RWPE2 (cell line): ENCODE data around the gene TTLL5.
"Not testable (repeated sequence)": the region's sequence is repeated elsewhere in the genome, so short reads cannot be mapped to it uniquely, and the experiment has no call there.

Experiments
- ATAC-seq: fragments of 200-7000 bp; cut with Tn5 transposase; 3 replicates; pipeline ENCODE4 v1.9.1; 2021; ENCODE audit warnings: low read depth
- DNase-seq: peaks from one replicate; pipeline ENCODE4 v3.0.0-alpha.2; 2020; ENCODE audit warnings: low spot score
- H3K27ac ChIP-seq: fragments of 450-650 bp; 2 replicates; pipeline ENCODE4 v1.5.1; 2017; ENCODE audit warnings: mild to moderate bottlenecking; ENCODE audit not compliant: poor library complexity, severe bottlenecking
- H3K27me3 ChIP-seq: fragments of 250-450 bp; sonication (Bioruptor Pico); 2 replicates; pipeline ENCODE4 v1.5.1; 2021; ENCODE audit warnings: mild to moderate bottlenecking, moderate library complexity; ENCODE audit not compliant: insufficient read depth, poor library complexity, severe bottlenecking
- H3K36me3 ChIP-seq: fragments of 250-450 bp; sonication (Bioruptor Pico); 2 replicates; pipeline ENCODE4 v1.5.1; 2020; ENCODE audit warnings: low read depth, mild to moderate bottlenecking, moderate library complexity
- H3K4me1 ChIP-seq: fragments of 250-450 bp; sonication (Bioruptor Pico); 2 replicates; pipeline ENCODE4 v1.5.1; 2021; ENCODE audit warnings: mild to moderate bottlenecking, moderate library complexity; ENCODE audit not compliant: insufficient read depth, poor library complexity, severe bottlenecking
- H3K4me3 ChIP-seq: fragments of 250-450 bp; sonication (Bioruptor Pico); 2 replicates; pipeline ENCODE4 v1.5.1; 2021; ENCODE audit warnings: mild to moderate bottlenecking, moderate library complexity; ENCODE audit not compliant: severe bottlenecking
- H3K9me3 ChIP-seq: fragments of 250-450 bp; sonication (Bioruptor Pico); 2 replicates; pipeline ENCODE4 v1.5.1; 2021; ENCODE audit warnings: mild to moderate bottlenecking, moderate library complexity; ENCODE audit not compliant: severe bottlenecking
- TF ChIP-seq, protein P1 (sequence below): fragments of 450-650 bp; IDR thresholded peaks from one replicate; pipeline ENCODE4 v1.5.1; 2017; ENCODE audit warnings: mild to moderate bottlenecking, moderate library complexity; ENCODE audit not compliant: poor library complexity, severe bottlenecking

Gene TTLL5

DNA sequence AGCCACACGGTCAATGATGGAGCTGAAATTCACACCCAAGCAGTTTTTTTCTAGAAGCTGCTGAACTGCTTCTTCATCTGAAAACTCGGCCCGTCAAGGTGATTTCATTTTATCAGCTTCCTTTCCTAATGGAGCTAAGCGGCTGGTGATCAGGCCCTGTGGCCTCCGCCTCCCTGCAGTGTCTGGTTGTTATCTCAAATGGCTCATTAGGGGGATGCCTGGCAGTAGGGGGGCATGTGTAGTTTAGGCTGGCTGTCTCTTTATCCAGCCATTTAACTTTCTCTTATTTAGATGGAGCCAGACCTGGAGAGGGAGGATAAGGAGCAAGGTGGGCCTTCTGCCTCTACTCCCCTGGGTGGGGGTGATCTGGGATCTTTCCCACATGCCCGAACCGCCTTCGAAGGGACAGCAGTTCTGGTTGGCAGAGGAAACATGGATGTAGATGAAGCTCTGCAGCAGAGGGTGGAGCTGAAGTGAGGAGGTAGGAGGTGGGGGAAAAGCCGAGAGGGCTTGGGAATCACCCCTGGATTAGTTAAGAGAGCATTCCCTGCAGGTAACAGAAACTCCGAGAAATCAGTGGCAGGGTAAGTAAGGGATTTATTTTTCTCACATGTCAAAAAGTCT is 256.4 kb downstream of the TTLL5 start:
- Histone ChIP-seq H3K4me1 (no peaks in the 10 kb centered on the region), H3K27ac (no peak overlapping the region), H3K27me3 (no peaks in the 10 kb centered on the region), H3K4me3 (no peak overlapping the region), H3K36me3 (no peaks in the 10 kb centered on the region; the same call in 1 of the 2 replicates), H3K9me3 (no peaks in the 10 kb centered on the region)
- DNase-seq (no peak), ATAC-seq (no peak)
- TF ChIP-seq, protein P1, sequence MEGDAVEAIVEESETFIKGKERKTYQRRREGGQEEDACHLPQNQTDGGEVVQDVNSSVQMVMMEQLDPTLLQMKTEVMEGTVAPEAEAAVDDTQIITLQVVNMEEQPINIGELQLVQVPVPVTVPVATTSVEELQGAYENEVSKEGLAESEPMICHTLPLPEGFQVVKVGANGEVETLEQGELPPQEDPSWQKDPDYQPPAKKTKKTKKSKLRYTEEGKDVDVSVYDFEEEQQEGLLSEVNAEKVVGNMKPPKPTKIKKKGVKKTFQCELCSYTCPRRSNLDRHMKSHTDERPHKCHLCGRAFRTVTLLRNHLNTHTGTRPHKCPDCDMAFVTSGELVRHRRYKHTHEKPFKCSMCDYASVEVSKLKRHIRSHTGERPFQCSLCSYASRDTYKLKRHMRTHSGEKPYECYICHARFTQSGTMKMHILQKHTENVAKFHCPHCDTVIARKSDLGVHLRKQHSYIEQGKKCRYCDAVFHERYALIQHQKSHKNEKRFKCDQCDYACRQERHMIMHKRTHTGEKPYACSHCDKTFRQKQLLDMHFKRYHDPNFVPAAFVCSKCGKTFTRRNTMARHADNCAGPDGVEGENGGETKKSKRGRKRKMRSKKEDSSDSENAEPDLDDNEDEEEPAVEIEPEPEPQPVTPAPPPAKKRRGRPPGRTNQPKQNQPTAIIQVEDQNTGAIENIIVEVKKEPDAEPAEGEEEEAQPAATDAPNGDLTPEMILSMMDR: no peak

DNA sequence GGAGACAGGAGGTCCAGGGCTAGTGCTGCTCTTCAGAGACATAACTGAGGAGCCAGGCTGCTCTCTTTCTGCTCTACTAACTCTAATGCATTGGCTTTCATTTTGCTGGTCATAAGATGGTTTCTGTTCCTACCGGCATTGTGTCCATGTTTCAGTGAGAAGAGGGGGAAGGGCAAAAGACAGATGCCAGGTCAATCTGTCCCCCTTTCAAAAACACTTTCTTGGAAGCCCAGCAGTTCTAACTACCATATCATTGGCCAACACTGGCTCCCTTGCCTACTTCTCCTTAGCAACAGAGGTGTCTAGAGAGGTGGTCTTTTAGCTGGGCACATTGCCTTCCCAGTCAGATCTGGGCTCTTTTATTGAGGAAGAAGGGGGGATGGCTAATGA is 256.9 kb downstream of the TTLL5 start:
- H3K27me3 ChIP-seq: no peaks in the 10 kb centered on the region
- DNase-seq: no peak
- no peaks in the 10 kb centered on the region; the same call in 1 of the 2 replicates for H3K36me3 ChIP-seq
- H3K4me1 ChIP-seq: no peaks in the 10 kb centered on the region
- H3K9me3 ChIP-seq: no peaks in the 10 kb centered on the region
- ATAC-seq: no peak
- H3K27ac ChIP-seq: no peak overlapping the region
- TF ChIP-seq, protein P1: no peak
- H3K4me3 ChIP-seq: no peak overlapping the region

DNA sequence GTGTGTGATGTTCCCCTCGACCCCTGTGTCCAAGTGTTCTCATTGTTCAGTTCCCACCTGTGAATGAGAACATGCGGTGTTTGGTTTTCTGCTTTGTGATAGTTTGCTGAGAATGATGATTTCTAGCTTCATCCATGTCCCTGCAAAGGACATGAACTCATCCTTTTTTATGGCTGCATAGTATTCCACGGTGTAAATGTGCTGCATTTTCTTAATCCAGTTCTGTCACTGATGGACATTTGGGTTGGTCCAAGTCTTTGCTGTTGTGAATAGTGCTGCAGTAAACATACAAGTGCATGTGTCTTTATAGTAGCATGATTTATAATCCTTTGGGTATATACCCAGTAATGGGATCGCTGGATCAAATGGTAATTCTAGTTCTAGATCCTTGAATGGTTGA is 259.4 kb downstream of the TTLL5 start:
- not testable (repeated sequence) for H3K36me3 ChIP-seq, H3K4me1 ChIP-seq, H3K27ac ChIP-seq, H3K27me3 ChIP-seq, ATAC-seq, H3K9me3 ChIP-seq, H3K4me3 ChIP-seq, DNase-seq

DNA sequence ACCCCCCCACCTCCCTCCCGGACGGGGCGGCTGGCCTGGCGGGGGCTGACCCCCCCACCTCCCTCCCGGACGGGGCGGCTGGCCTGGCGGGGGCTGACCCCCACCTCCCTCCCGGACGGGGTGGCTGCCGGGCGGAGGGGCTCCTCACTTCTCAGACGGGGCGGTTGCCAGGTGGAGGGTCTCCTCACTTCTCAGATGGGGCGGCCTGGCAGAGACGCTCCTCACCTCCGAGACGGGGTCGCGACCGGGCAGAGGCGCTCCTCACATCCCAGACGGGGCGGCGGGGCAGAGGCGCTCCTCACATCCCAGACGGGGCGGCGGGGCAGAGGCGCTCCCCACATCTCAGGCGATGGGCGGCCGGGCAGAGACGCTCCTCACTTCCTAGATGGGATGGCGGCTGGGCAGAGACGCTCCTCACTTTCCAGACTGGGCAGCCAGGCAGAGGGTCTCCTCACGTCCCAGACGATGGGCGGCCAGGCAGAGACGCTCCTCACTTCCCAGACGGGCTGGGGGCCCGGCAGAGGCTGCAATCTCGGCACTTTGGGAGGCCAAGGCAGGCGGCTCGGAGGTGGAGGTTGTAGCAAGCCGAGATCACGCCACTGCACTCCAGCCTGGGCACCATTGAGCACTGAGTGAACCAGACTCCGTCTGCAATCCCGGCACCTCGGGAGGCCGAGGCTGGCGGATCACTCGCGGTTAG is 264.2 kb downstream of the TTLL5 start:
- not testable (repeated sequence) for H3K4me1 ChIP-seq, H3K27ac ChIP-seq, H3K27me3 ChIP-seq, H3K36me3 ChIP-seq, ATAC-seq, DNase-seq, H3K4me3 ChIP-seq, H3K9me3 ChIP-seq

DNA sequence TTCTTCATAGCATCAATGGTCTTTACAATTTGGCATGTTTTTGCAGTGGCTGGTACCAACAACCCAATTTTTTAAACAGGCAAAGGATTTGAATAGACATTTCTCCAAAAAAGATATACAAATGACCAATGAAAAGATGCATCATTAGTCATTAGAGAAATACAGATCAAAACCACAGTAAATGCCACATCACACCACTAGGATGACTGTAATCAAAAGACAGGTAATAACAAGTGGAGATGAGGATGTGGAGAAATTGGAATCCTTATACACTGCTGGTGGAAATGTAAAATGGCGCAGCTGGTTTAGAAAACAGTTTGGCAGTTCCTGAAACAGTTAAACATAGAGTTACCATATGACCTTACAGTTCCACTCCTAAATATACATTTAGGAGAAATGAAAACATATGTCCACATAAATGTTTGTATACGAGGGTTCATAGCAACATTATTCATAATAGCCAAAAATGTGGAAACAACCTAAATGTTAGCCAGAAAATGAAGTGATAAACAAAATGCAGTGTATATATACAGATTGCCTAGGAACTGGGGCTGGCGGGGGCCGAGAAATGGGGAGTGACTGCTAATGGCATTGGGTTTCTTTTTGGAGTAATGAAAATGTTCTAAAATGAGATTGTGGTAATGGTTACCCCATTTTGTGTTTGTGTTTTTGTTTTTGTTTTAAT is 265.5 kb downstream of the TTLL5 start:
- DNase-seq (no peak), ATAC-seq (peak; percentile 75; the same call in 2 of the 3 replicates)
- Histone ChIP-seq H3K27ac (no peak overlapping the region), H3K9me3 (no peaks in the 10 kb centered on the region), H3K4me3 (no peak overlapping the region), H3K4me1 (peaks cover 4% of the 10 kb centered on the region), H3K36me3 (peaks cover 8% of the 10 kb centered on the region), H3K27me3 (no peaks in the 10 kb centered on the region)
- TF ChIP-seq, protein P1: peak; percentile 9
